K562 (cell line): Measurements from ENCODE around the gene ZNF133. TPM values are rescaled to one million over a fixed set of nuclear protein-coding genes. Genes with fewer than 3 reads are reported as not detected.

Experiments
- BRD4 ChIP-seq: fragments of 200-600 bp; sonication (generic); IDR thresholded peaks from 2 replicates; pipeline ENCODE4 v1.6.1; 2017; ENCODE audit warnings: inconsistent platforms
- FOXJ2 ChIP-seq: fragments of 200-800 bp; sonication (Bioruptor generic); IDR thresholded peaks from 2 replicates; pipeline ENCODE4 v1.6.1; 2016; ENCODE audit warnings: missing genetic modification characterization, missing compliant biosample characterization
- GATA2 ChIP-seq: sonication (generic); formaldehyde crosslinking; IDR thresholded peaks from 2 replicates; pipeline ENCODE4 v1.4.0; 2020; ENCODE audit warnings: mild to moderate bottlenecking, missing genetic modification reagents
- HDAC1 ChIP-seq, 2 experiments: fragments of 450-650 bp; IDR thresholded peaks; 2 replicates each; pipeline ENCODE4 v1.6.1; 2016 to 2017; ENCODE audit warnings: inconsistent platforms in 1 of 2, mild to moderate bottlenecking in 1 of 2, moderate library complexity in 1 of 2
- L3MBTL2 ChIP-seq: fragments of 450-650 bp; IDR thresholded peaks from 2 replicates; pipeline ENCODE4 v1.6.1; 2016; ENCODE audit warnings: mild to moderate bottlenecking, moderate library complexity
- MBD2 ChIP-seq: sonication (generic); IDR thresholded peaks from 2 replicates; pipeline ENCODE4 v1.6.1; 2016; ENCODE audit warnings: low read depth, borderline replicate concordance
- MNT ChIP-seq, 2 experiments: fragments of 450-650 bp; conservative IDR thresholded peaks; 2 replicates each; pipeline ENCODE4 v1.6.1; 2017; ENCODE audit warnings: mild to moderate bottlenecking in 2 of 2, moderate library complexity in 2 of 2
- SMAD1 ChIP-seq: fragments of 150-350 bp; IDR thresholded peaks from 2 replicates; pipeline ENCODE4 v1.6.1; 2014; ENCODE audit warnings: low read length, low read depth; ENCODE audit not compliant: partially characterized antibody
- SPI1 ChIP-seq: IDR thresholded peaks from 2 replicates; pipeline ENCODE4 v1.6.1; 2011; ENCODE audit warnings: low read depth, low read length, control low read depth, borderline replicate concordance
- ZNF143 ChIP-seq: sonication (generic); formaldehyde crosslinking; IDR thresholded peaks from 2 replicates; pipeline ENCODE4 v1.9.0; 2022; ENCODE audit warnings: mild to moderate bottlenecking, missing genetic modification reagents
- ZNF175 ChIP-seq: fragments of 200-800 bp; sonication (Bioruptor generic); IDR thresholded peaks from 2 replicates; pipeline ENCODE4 v1.6.1; 2016; ENCODE audit warnings: low read depth, mild to moderate bottlenecking, missing genetic modification characterization, missing compliant biosample characterization
- ZNF766 ChIP-seq: fragments of 200-800 bp; sonication (Bioruptor generic); conservative IDR thresholded peaks from 2 replicates; pipeline ENCODE4 v1.6.1; 2016; ENCODE audit warnings: missing genetic modification characterization, missing compliant biosample characterization
- ZNF830 ChIP-seq: fragments of 250-450 bp; sonication (Bioruptor Pico); IDR thresholded peaks from 2 replicates; pipeline ENCODE4 v1.5.0; 2021; ENCODE audit warnings: mild to moderate bottlenecking
- polyA plus RNA-seq, 8 experiments: library from polyadenylated mRNA; depleted of rRNA in 4 of 8; stranded (reverse) in 5 of 8; unstranded in 3 of 8; fragments of >200 nt; fragmentation: Nextera tagmentation in 2 of 8; fragmentation: Illumina TruSeq in 1 of 8; extraction: Ambion mirVana in 2 of 8; extraction: Trizol in 1 of 8; gene quantifications; 2 replicates each; pipeline versions ENCODE4 v1.2.1 to v1.2.3, GENCODE V29; 2011 to 2014; ENCODE audit warnings: inconsistent platforms in 1 of 8, missing spikeins in 1 of 8
- total RNA-seq, 7 experiments: library from RNA; depleted of rRNA in 6 of 7; stranded (reverse); fragments of >200 nt in 6 of 7; fragmentation: Illumina TruSeq in 2 of 7; extraction: Trizol in 2 of 7; gene quantifications; 2 replicates each; pipeline versions ENCODE4 v1.2.1 to v1.2.3, GENCODE V29; 2011 to 2021; ENCODE audit warnings: low replicate concordance in 1 of 7
- TF ChIP-seq, protein P1 (sequence below): fragments of 250-450 bp; sonication (Bioruptor Pico); IDR thresholded peaks from 2 replicates; pipeline ENCODE4 v1.8.0; 2022; ENCODE audit warnings: moderate library complexity, mild to moderate bottlenecking, inconsistent platforms
- TF ChIP-seq, protein P2 (sequence below), 2 experiments: fragments of 450-650 bp; IDR thresholded peaks; 2 replicates each; pipeline ENCODE4 v1.6.1; 2018; ENCODE audit warnings: mild to moderate bottlenecking in 2 of 2, low read depth in 1 of 2; ENCODE audit not compliant: partially characterized antibody in 2 of 2
- TF ChIP-seq, protein P3 (sequence below), 2 experiments: fragments of 200-800 bp in 1 of 2; sonication (Bioruptor generic) in 1 of 2; sonication (generic) in 1 of 2; formaldehyde crosslinking in 1 of 2; IDR thresholded peaks in 1 of 2; conservative IDR thresholded peaks in 1 of 2; 2 replicates each; pipeline versions ENCODE4 v1.5.0 to v1.6.1; 2016 to 2020; ENCODE audit warnings: missing compliant biosample characterization in 1 of 2, missing genetic modification characterization in 1 of 2, missing genetic modification reagents in 1 of 2

ZNF133 gene
- total and polyA plus RNA-seq, 9 of the 15 experiments (the other 6 are each of a cell fraction or from before 2014, with no cell fraction given): 1.1 to 6.5 (median 3.8) TPM

DNA sequence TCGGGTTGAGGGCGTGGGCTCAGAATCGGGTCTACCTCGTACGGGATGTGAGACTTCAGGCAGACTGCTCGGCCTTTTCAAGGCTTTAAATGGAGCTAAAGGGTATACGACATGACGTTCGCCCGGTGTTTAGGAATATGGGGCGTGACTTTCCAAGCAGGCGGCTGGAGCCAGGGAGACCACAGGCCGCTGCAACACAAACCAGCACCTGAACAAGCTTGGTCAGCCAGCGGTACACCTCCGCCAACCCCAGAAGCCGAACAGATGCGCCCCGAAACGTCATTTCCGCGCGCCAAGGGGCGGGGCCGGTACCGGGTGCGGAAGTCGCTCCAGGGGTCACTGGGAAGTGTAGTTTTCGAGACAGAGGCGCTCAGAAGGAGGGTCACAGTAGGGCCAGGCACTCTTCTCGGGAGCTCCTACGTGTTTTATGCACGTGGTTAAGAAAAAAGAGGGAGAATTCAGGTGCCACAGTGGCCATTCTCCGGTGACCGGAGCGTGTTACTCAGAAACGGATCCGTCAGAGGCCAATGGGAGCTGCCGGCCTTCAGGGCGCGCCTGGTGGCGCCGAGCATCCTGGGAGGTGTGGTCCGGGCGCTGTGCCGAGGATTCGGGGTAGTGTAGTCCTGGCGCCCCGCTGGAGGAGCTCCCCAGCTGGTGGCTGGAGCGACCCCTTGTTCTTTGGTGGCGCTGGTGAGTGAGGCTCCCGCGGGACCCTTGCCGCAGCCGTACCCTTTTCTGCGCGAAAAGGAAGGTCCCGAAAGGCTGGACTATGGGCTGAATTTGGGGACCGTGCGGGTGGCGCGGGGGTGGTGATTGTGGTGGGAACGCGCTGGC lies at the start of gene ZNF133 (continued):
- TF ChIP-seq, protein P1, sequence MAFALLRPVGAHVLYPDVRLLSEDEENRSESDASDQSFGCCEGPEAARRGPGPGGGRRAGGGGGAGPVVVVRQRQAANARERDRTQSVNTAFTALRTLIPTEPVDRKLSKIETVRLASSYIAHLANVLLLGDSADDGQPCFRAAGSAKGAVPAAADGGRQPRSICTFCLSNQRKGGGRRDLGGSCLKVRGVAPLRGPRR (CRISPR knock-in tag): no peak
- TF ChIP-seq MBD2 (peak; percentile 86), FOXJ2 (tag) (peak; percentile 66; the same call in 1 of the 2 replicates), ZNF143 (CRISPR knock-in tag) (peak; percentile 90), L3MBTL2 (peak; percentile 65), ZNF830 (CRISPR knock-in tag) (no peak), BRD4 (0 out of 2 replicates have a peak, but pooled peaks have one; percentile 9), SMAD1 (no peak), GATA2 (CRISPR knock-in tag) (no peak), SPI1 (peak; percentile 38; the same call in 1 of the 2 replicates), ZNF175 (0 out of 2 replicates have a peak, but pooled peaks have one; percentile 54), MNT (conservative IDR thresholded peaks at IDR 0.05) (peak; percentile 42 to 69; a peak in 2 of 4 replicates), ZNF766 (CRISPR knock-in tag) (0 out of 2 replicates have a peak, but pooled peaks have one; percentile 38), HDAC1 (IDR thresholded peaks at IDR 0.05) (peak in 1 of 2 experiments; percentile 23; a peak in 1 of 4 replicates)
- TF ChIP-seq, protein P2, sequence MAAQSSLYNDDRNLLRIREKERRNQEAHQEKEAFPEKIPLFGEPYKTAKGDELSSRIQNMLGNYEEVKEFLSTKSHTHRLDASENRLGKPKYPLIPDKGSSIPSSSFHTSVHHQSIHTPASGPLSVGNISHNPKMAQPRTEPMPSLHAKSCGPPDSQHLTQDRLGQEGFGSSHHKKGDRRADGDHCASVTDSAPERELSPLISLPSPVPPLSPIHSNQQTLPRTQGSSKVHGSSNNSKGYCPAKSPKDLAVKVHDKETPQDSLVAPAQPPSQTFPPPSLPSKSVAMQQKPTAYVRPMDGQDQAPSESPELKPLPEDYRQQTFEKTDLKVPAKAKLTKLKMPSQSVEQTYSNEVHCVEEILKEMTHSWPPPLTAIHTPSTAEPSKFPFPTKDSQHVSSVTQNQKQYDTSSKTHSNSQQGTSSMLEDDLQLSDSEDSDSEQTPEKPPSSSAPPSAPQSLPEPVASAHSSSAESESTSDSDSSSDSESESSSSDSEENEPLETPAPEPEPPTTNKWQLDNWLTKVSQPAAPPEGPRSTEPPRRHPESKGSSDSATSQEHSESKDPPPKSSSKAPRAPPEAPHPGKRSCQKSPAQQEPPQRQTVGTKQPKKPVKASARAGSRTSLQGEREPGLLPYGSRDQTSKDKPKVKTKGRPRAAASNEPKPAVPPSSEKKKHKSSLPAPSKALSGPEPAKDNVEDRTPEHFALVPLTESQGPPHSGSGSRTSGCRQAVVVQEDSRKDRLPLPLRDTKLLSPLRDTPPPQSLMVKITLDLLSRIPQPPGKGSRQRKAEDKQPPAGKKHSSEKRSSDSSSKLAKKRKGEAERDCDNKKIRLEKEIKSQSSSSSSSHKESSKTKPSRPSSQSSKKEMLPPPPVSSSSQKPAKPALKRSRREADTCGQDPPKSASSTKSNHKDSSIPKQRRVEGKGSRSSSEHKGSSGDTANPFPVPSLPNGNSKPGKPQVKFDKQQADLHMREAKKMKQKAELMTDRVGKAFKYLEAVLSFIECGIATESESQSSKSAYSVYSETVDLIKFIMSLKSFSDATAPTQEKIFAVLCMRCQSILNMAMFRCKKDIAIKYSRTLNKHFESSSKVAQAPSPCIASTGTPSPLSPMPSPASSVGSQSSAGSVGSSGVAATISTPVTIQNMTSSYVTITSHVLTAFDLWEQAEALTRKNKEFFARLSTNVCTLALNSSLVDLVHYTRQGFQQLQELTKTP (IDR thresholded peaks at IDR 0.05; ENCODE audit: low read depth in 1 of 2, partially characterized antibody in 2 of 2): peak in 1 of 2 experiments; percentile 97
- TF ChIP-seq, protein P3, sequence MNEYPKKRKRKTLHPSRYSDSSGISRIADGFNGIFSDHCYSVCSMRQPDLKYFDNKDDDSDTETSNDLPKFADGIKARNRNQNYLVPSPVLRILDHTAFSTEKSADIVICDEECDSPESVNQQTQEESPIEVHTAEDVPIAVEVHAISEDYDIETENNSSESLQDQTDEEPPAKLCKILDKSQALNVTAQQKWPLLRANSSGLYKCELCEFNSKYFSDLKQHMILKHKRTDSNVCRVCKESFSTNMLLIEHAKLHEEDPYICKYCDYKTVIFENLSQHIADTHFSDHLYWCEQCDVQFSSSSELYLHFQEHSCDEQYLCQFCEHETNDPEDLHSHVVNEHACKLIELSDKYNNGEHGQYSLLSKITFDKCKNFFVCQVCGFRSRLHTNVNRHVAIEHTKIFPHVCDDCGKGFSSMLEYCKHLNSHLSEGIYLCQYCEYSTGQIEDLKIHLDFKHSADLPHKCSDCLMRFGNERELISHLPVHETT (CRISPR knock-in tag; conservative IDR thresholded peaks at IDR 0.05 in 1 of 2, IDR thresholded peaks at IDR 0.05 in 1 of 2): peak in 1 of 2 experiments; percentile 37; a peak in 1 of 4 replicates
